Activated CD8-positive, alpha-beta T cell treated with anti-CD3 and anti-CD28 coated beads for 36 hours (primary cell): ENCODE results near the gene TAC4. TPM values are rescaled to one million over a fixed set of nuclear protein-coding genes. Genes with fewer than 3 reads are reported as not detected.

Source experiments
- ATAC-seq: fragments of 200-7000 bp; cut with Tn5 transposase; one replicate; pipeline ENCODE4 v1.10.0; 2021; ENCODE audit warnings: mild to moderate bottlenecking, moderate library complexity
- CTCF ChIA-PET: fragments of 350-600 bp; sonication (Branson Sonifier 250); formaldehyde crosslinking; loops from one replicate; lab custom pipeline; 2021; ENCODE audit warnings: antibody characterized with exemption; lab: Charles Lee
- POLR2A ChIA-PET: fragments of 350-600 bp; sonication (Branson Sonifier 250); formaldehyde crosslinking; loops from one replicate; lab custom pipeline; 2021; ENCODE audit warnings: antibody characterized with exemption; lab: Charles Lee
- DNase-seq: peaks from one replicate; pipeline ENCODE4 v3.0.0-alpha.2; 2020
- H3K27ac Mint-ChIP-seq: one replicate; pipeline ENCODE4 v1.8.0; 2021; ENCODE audit warnings: mild to moderate bottlenecking, mixed read lengths
- H3K27me3 Mint-ChIP-seq: one replicate; pipeline ENCODE4 v1.8.0; 2021; ENCODE audit warnings: mixed read lengths
- H3K36me3 Mint-ChIP-seq: one replicate; pipeline ENCODE4 v1.8.0; 2021; ENCODE audit warnings: low read depth, mixed read lengths
- H3K4me1 Mint-ChIP-seq: one replicate; pipeline ENCODE4 v1.8.0; 2021; ENCODE audit warnings: low read depth, mixed read lengths
- H3K4me3 Mint-ChIP-seq: one replicate; pipeline ENCODE4 v1.8.0; 2021; ENCODE audit warnings: mild to moderate bottlenecking, moderate library complexity, mixed read lengths
- H3K9me3 Mint-ChIP-seq: one replicate; pipeline ENCODE4 v1.8.0; 2021; ENCODE audit warnings: mixed read lengths
- CTCF ChIP-seq: fragments of 200-600 bp; IDR thresholded peaks from one replicate; pipeline ENCODE4 v1.8.0; 2022; ENCODE audit warnings: antibody characterized with exemption, mild to moderate bottlenecking
- intact Hi-C: fragments of 100-400 bp; cut with micrococcal nuclease; formaldehyde crosslinking; loops from one replicate; pipeline ENCODE4 v1.10.0; 2022
- total RNA-seq, 2 experiments: library from RNA; stranded (reverse); gene quantifications; one replicate each; pipeline ENCODE4 v1.2.3, GENCODE V29; 2021

Gene TAC4
- total RNA-seq, 2 experiments from 2014 or later, result not detected

- TF ChIP-seq CTCF, result no peak
- intact Hi-C loops, result no loop called here
- ChIA-PET POLR2A (no interaction called here), CTCF (interaction anchor here (1.1 to 2.5 kb wide), 2 partner anchors 182 to 245 kb away, joined by 3 to 11 read pairs; no protein-coding TSS in a partner anchor)
- ATAC-seq (no peak), DNase-seq (no peak)
- no peak overlapping the region for H3K4me3 Mint-ChIP-seq
- no peaks in the 10 kb centered on the region for H3K27me3 Mint-ChIP-seq
- no peaks in the 10 kb centered on the region for H3K9me3 Mint-ChIP-seq
- peak overlapping the region; percentile 49 for H3K27ac Mint-ChIP-seq
- H3K4me1 Mint-ChIP-seq, result peaks cover 59% of the 10 kb centered on the region
- peaks cover 47% of the 10 kb centered on the region for H3K36me3 Mint-ChIP-seq
Measured at GRCh38 chr17:49814781-49815529, 32.9 kb downstream of the TAC4 start.

- no peak overlapping the region for H3K27ac Mint-ChIP-seq
- H3K27me3 Mint-ChIP-seq, result no peaks in the 10 kb centered on the region
- peaks cover 34% of the 10 kb centered on the region for H3K36me3 Mint-ChIP-seq
- H3K4me3 Mint-ChIP-seq, result no peak overlapping the region
- POLR2A ChIA-PET, result interaction anchor here (0.6 kb wide), 1 partner anchor 420 kb away, joined by 3 read pairs; no protein-coding TSS in a partner anchor
- intact Hi-C loops, result no loop called here
- H3K9me3 Mint-ChIP-seq, result no peaks in the 10 kb centered on the region
- CTCF ChIA-PET, result interaction anchor here (1.6 kb wide), 1 partner anchor 43 kb away, joined by 3 read pairs; no protein-coding TSS in a partner anchor
- no peak for TF ChIP-seq CTCF
- DNase-seq (no peak), ATAC-seq (no peak)
- peaks cover 19% of the 10 kb centered on the region for H3K4me1 Mint-ChIP-seq
Measured at GRCh38 chr17:49809056-49809455, 38.8 kb downstream of the TAC4 start.

- no peaks in the 10 kb centered on the region for H3K9me3 Mint-ChIP-seq
- DNase-seq, result no peak
- H3K4me3 Mint-ChIP-seq, result no peak overlapping the region
- TF ChIP-seq CTCF, result no peak
- intact Hi-C loops, result no loop called here
- H3K4me1 Mint-ChIP-seq, result peaks cover 44% of the 10 kb centered on the region
- ChIA-PET POLR2A (interaction anchor here (0.6 to 1.4 kb wide), 5 partner anchors 11 to 167 kb away, joined by 3 to 4 read pairs (median 3); partner anchors contain the start of gene KAT7), CTCF (interaction anchor here (0.7 to 1.5 kb wide), 6 partner anchors 9 to 229 kb away, joined by 3 to 6 read pairs (median 4); no protein-coding TSS in a partner anchor)
- peaks cover 56% of the 10 kb centered on the region for H3K36me3 Mint-ChIP-seq
- H3K27ac Mint-ChIP-seq, result no peak overlapping the region
- H3K27me3 Mint-ChIP-seq, result no peaks in the 10 kb centered on the region
- no peak for ATAC-seq
Measured at GRCh38 chr17:49798738-49799137, 49.1 kb downstream of the TAC4 start.

GRCh38 chr17:49798182-49798581 is 49.7 kb downstream of the TAC4 start:
- ChIA-PET CTCF (interaction anchor here (0.7 to 1.5 kb wide), 6 partner anchors 9 to 228 kb away, joined by 3 to 6 read pairs (median 4); no protein-coding TSS in a partner anchor), POLR2A (interaction anchor here (0.6 to 1.4 kb wide), 5 partner anchors 10 to 181 kb away, joined by 3 to 4 read pairs (median 3); partner anchors contain the start of gene KAT7)
- peak overlapping the region; percentile 36 for H3K27ac Mint-ChIP-seq
- no peak overlapping the region for H3K4me3 Mint-ChIP-seq
- no peaks in the 10 kb centered on the region for H3K9me3 Mint-ChIP-seq
- no peaks in the 10 kb centered on the region for H3K27me3 Mint-ChIP-seq
- DNase-seq (peak; percentile 16), ATAC-seq (no peak)
- H3K4me1 Mint-ChIP-seq, result peaks cover 48% of the 10 kb centered on the region
- peaks cover 60% of the 10 kb centered on the region for H3K36me3 Mint-ChIP-seq
- intact Hi-C loops, result no loop called here
- TF ChIP-seq CTCF, result no peak

GRCh38 chr17:49795372-49795771 is 52.5 kb downstream of the TAC4 start:
- no peak overlapping the region for H3K4me3 Mint-ChIP-seq
- H3K27ac Mint-ChIP-seq, result peak overlapping the region; percentile 56
- ChIA-PET CTCF (interaction anchor here (0.8 to 1.3 kb wide), 2 partner anchors 87 to 201 kb away, joined by 5 read pairs; partner anchors contain the start of gene SLC35B1), POLR2A (no interaction called here)
- H3K36me3 Mint-ChIP-seq, result peaks cover 70% of the 10 kb centered on the region
- intact Hi-C loops, result no loop called here
- DNase-seq, result peak; percentile 36
- ATAC-seq, result peak; percentile 70
- H3K9me3 Mint-ChIP-seq, result no peaks in the 10 kb centered on the region
- no peak for TF ChIP-seq CTCF
- H3K4me1 Mint-ChIP-seq, result peaks cover 67% of the 10 kb centered on the region
- no peaks in the 10 kb centered on the region for H3K27me3 Mint-ChIP-seq
